NB4 (cell line): ENCODE results near the gene AGA.

Experiments
- TF ChIP-seq, protein P1 (sequence below): IDR thresholded peaks from one replicate; pipeline ENCODE4 v1.5.1; 2012; ENCODE audit warnings: low read depth, low read length
- TF ChIP-seq, protein P2 (sequence below): IDR thresholded peaks from 2 replicates; pipeline ENCODE4 v1.6.1; 2011; ENCODE audit warnings: low read depth, low read length

DNA sequence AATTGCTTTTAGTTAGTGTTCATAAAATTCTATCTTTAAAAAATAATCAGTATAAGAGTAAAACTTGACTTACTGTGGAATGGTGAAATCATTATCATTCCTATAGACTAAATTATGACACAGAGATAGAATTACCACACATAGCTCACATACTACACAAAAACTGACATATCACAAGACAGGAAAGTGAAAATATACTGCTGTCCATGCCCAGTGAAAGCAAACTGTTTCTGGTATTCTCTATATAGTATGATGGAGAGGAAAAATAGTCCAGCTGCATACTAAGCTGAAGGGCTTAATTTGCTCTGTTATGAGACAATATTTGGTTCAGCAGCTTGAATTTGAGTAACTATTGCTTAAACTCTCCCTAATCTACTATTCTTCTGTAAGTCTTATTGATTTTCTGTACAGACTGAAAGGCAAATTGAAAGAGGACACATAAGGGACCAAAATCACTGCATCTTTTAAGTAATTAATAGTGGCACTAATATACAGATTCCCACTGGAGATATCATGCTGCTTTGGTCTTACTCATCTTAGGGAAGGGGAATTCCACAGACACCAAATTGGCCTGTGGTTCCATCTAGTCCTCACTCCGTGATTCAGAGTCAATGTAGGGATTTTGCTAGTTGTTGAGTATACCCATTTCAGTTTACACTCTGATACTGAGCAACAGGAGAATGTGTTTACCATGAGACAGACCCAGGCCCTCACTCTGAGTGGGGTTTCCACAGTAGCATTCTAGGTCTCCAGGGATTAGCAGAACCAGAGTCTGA lies 47.4 kb upstream of the AGA start:
- TF ChIP-seq, protein P1, sequence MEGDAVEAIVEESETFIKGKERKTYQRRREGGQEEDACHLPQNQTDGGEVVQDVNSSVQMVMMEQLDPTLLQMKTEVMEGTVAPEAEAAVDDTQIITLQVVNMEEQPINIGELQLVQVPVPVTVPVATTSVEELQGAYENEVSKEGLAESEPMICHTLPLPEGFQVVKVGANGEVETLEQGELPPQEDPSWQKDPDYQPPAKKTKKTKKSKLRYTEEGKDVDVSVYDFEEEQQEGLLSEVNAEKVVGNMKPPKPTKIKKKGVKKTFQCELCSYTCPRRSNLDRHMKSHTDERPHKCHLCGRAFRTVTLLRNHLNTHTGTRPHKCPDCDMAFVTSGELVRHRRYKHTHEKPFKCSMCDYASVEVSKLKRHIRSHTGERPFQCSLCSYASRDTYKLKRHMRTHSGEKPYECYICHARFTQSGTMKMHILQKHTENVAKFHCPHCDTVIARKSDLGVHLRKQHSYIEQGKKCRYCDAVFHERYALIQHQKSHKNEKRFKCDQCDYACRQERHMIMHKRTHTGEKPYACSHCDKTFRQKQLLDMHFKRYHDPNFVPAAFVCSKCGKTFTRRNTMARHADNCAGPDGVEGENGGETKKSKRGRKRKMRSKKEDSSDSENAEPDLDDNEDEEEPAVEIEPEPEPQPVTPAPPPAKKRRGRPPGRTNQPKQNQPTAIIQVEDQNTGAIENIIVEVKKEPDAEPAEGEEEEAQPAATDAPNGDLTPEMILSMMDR = no peak
- TF ChIP-seq, protein P2, sequence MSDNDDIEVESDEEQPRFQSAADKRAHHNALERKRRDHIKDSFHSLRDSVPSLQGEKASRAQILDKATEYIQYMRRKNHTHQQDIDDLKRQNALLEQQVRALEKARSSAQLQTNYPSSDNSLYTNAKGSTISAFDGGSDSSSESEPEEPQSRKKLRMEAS = no peak
